Glutamatergic neuron (in vitro differentiated cells): Measurements from ENCODE around the gene THSD4. TPM values are rescaled to one million over a fixed set of nuclear protein-coding genes. Genes with fewer than 3 reads are reported as not detected.

Source experiments
- DNase-seq: peaks from one replicate; pipeline ENCODE4 v3.0.0; 2022
- H3K27ac Mint-ChIP-seq: one replicate; pipeline ENCODE4 v1.8.0; 2020; ENCODE audit warnings: mild to moderate bottlenecking, mixed read lengths, inconsistent platforms; ENCODE audit not compliant: unreplicated experiment
- H3K27me3 Mint-ChIP-seq: one replicate; pipeline ENCODE4 v1.8.0; 2020; ENCODE audit warnings: mild to moderate bottlenecking, moderate library complexity, mixed read lengths, inconsistent platforms; ENCODE audit not compliant: unreplicated experiment
- H3K36me3 Mint-ChIP-seq: one replicate; pipeline ENCODE4 v1.8.0; 2020; ENCODE audit warnings: mild to moderate bottlenecking, mixed read lengths, inconsistent platforms; ENCODE audit not compliant: unreplicated experiment
- H3K4me1 Mint-ChIP-seq: one replicate; pipeline ENCODE4 v1.8.0; 2020; ENCODE audit warnings: mild to moderate bottlenecking, low read depth, mixed read lengths, inconsistent platforms; ENCODE audit not compliant: unreplicated experiment
- H3K4me3 Mint-ChIP-seq: one replicate; pipeline ENCODE4 v1.8.0; 2020; ENCODE audit warnings: mild to moderate bottlenecking, mixed read lengths, inconsistent platforms; ENCODE audit not compliant: unreplicated experiment
- H3K9me3 Mint-ChIP-seq: one replicate; pipeline ENCODE4 v1.8.0; 2020; ENCODE audit warnings: mild to moderate bottlenecking, moderate library complexity, mixed read lengths, inconsistent platforms; ENCODE audit not compliant: unreplicated experiment
- CTCF ChIP-seq: fragments of 200-600 bp; sonication (generic); IDR thresholded peaks from one replicate; pipeline ENCODE4 v1.5.0; 2021; ENCODE audit not compliant: partially characterized antibody, unreplicated experiment
- total RNA-seq: library from RNA; stranded (reverse); fragmentation: NEBNext Ultra II Directional; extraction: Animal tissue kit (Norgen Biotek cat#: 25700); gene quantifications from one replicate; pipeline ENCODE4 v1.2.1, GENCODE V29; 2021; ENCODE audit not compliant: unreplicated experiment

Gene THSD4
- total RNA-seq, 1 donor from 2014 or later: 12.3 TPM

- Mint-ChIP-seq H3K4me3 (no peak overlapping the region), H3K9me3 (no peaks in the 10 kb centered on the region), H3K27me3 (no peaks in the 10 kb centered on the region), H3K36me3 (no peaks in the 10 kb centered on the region), H3K4me1 (peaks cover 10% of the 10 kb centered on the region), H3K27ac (no peak overlapping the region)
- TF ChIP-seq CTCF: no peak
- no peak for DNase-seq
These were observed 23.2 kb downstream of the THSD4 start for GRCh38 chr15:71138473-71138872.

GRCh38 chr15:71139241-71139640 is 24.0 kb downstream of the THSD4 start:
- peaks cover 3% of the 10 kb centered on the region for H3K4me1 Mint-ChIP-seq
- no peak overlapping the region for H3K27ac Mint-ChIP-seq
- no peak for DNase-seq
- H3K36me3 Mint-ChIP-seq: no peaks in the 10 kb centered on the region
- no peak overlapping the region for H3K4me3 Mint-ChIP-seq
- no peaks in the 10 kb centered on the region for H3K27me3 Mint-ChIP-seq
- H3K9me3 Mint-ChIP-seq: no peaks in the 10 kb centered on the region
- no peak for TF ChIP-seq CTCF

- H3K36me3 Mint-ChIP-seq: no peaks in the 10 kb centered on the region
- no peak for DNase-seq
- no peaks in the 10 kb centered on the region for H3K4me1 Mint-ChIP-seq
- H3K27ac Mint-ChIP-seq: no peak overlapping the region
- H3K9me3 Mint-ChIP-seq: no peaks in the 10 kb centered on the region
- H3K27me3 Mint-ChIP-seq: no peaks in the 10 kb centered on the region
- TF ChIP-seq CTCF: no peak
- no peak overlapping the region for H3K4me3 Mint-ChIP-seq
These were observed 26.3 kb downstream of the THSD4 start for GRCh38 chr15:71141572-71141971.

- Mint-ChIP-seq H3K4me3 (no peak overlapping the region), H3K36me3 (no peaks in the 10 kb centered on the region), H3K27ac (no peak overlapping the region)
These were observed 27.5 kb downstream of the THSD4 start for GRCh38 chr15:71142780-71143179.

More at GRCh38 chr15:71142780-71143179, 27.5 kb downstream of the THSD4 start:
- no peak for DNase-seq
- no peaks in the 10 kb centered on the region for H3K27me3 Mint-ChIP-seq
- TF ChIP-seq CTCF: no peak
- H3K9me3 Mint-ChIP-seq: no peaks in the 10 kb centered on the region
- no peaks in the 10 kb centered on the region for H3K4me1 Mint-ChIP-seq
